Fibroblast of lung (primary cell): ENCODE data around the gene DOP1A.

Source experiments
- EZH2 ChIP-seq: IDR thresholded peaks from 2 replicates; pipeline ENCODE4 v1.5.1; 2012; ENCODE audit warnings: low read length, control low read depth, mild to moderate bottlenecking; ENCODE audit errors: missing control alignments
- TF ChIP-seq, protein P1 (sequence below), 2 donors: IDR thresholded peaks in 1 of 2; conservative IDR thresholded peaks in 1 of 2; 1 replicate in 1 of 2; 2 replicates in 1 of 2; pipeline ENCODE4 v1.5.1; 2011 to 2012; ENCODE audit warnings: low read length in 2 of 2, control low read depth in 1 of 2, inconsistent platforms in 1 of 2, low read depth in 1 of 2, mild to moderate bottlenecking in 1 of 2

DNA sequence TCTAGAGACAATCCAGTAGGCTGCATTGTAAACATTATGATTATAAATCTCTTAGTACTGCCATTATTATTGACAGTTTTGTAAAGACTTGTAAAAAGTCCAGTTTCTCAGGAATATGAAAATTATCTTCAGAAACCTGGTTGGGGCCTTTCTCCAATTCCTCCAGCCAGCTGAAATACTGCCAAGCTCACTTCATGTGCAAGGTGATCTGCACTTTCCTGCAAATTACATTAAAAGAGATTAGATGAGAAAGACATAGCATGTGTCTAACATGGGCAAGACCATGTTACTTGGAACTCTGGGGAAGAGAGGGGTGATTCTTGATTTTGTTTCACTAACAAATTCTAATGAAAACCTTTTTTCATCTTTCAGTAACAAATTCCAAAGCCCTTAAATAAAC is 101.6 kb downstream of the DOP1A start:
- TF ChIP-seq, protein P1, sequence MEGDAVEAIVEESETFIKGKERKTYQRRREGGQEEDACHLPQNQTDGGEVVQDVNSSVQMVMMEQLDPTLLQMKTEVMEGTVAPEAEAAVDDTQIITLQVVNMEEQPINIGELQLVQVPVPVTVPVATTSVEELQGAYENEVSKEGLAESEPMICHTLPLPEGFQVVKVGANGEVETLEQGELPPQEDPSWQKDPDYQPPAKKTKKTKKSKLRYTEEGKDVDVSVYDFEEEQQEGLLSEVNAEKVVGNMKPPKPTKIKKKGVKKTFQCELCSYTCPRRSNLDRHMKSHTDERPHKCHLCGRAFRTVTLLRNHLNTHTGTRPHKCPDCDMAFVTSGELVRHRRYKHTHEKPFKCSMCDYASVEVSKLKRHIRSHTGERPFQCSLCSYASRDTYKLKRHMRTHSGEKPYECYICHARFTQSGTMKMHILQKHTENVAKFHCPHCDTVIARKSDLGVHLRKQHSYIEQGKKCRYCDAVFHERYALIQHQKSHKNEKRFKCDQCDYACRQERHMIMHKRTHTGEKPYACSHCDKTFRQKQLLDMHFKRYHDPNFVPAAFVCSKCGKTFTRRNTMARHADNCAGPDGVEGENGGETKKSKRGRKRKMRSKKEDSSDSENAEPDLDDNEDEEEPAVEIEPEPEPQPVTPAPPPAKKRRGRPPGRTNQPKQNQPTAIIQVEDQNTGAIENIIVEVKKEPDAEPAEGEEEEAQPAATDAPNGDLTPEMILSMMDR (conservative IDR thresholded peaks at IDR 0.05 in 1 of 2, IDR thresholded peaks at IDR 0.05 in 1 of 2; ENCODE audit: low read depth in 1 of 2, low read length in 2 of 2), result no peak
- TF ChIP-seq EZH2, result no peak
